ENCODE results near the gene DUSP3. TPM values are rescaled to one million over a fixed set of nuclear protein-coding genes. Genes with fewer than 3 reads are reported as not detected.

Gene DUSP3
- total and polyA plus RNA-seq, 10 of the 15 experiments (the other 5 are each of a cell fraction or from before 2014, with no cell fraction given) = 1.5 to 12.1 (median 3.8) TPM

GRCh38 chr17:43753493-43754129 lies 25.2 kb downstream of the DUSP3 start (continued):
- TF ChIP-seq, protein P1, sequence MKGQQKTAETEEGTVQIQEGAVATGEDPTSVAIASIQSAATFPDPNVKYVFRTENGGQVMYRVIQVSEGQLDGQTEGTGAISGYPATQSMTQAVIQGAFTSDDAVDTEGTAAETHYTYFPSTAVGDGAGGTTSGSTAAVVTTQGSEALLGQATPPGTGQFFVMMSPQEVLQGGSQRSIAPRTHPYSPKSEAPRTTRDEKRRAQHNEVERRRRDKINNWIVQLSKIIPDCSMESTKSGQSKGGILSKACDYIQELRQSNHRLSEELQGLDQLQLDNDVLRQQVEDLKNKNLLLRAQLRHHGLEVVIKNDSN (IDR thresholded peaks at IDR 0.05; ENCODE audit: borderline replicate concordance, extremely low read length, insufficient read depth, low read depth, low read length) = no peak
- TF ChIP-seq BHLHE40 (IDR thresholded peaks at IDR 0.05; ENCODE audit: borderline replicate concordance in 1 of 2, low read depth in 2 of 2, low read length in 1 of 2) (peak; percentile 5 to 59; a peak in 1 of 4 replicates), ZBTB4 (CRISPR knock-in tag; IDR thresholded peaks at IDR 0.05) (no peak; the same call in 1 of the 2 replicates), BMI1 (IDR thresholded peaks at IDR 0.05; ENCODE audit: borderline replicate concordance) (0 out of 2 replicates have a peak, but pooled peaks have one; percentile 23), SMARCA5 (IDR thresholded peaks at IDR 0.05) (no peak), CREB1 (IDR thresholded peaks at IDR 0.05; ENCODE audit: low read depth) (peak; percentile 57), RAD21 (IDR thresholded peaks at IDR 0.05; ENCODE audit: insufficient read depth, low read depth, low read length) (no peak), EP300 (IDR thresholded peaks at IDR 0.05; ENCODE audit: borderline replicate concordance in 1 of 2, control insufficient read depth in 1 of 2, low read depth in 2 of 2, low read length in 2 of 2) (peak in 1 of 2 experiments; percentile 77; a peak in 1 of 4 replicates), PAX5 (IDR thresholded peaks at IDR 0.05; ENCODE audit: borderline replicate concordance, low read depth, low read length) (no peak), IRF4 (IDR thresholded peaks at IDR 0.05; ENCODE audit: low read depth, low read length) (no peak), SIN3A (IDR thresholded peaks at IDR 0.05; ENCODE audit: low read depth, low read length) (no peak), IRF5 (IDR thresholded peaks at IDR 0.05; ENCODE audit: borderline replicate concordance) (no peak)
- TF ChIP-seq, protein P2, sequence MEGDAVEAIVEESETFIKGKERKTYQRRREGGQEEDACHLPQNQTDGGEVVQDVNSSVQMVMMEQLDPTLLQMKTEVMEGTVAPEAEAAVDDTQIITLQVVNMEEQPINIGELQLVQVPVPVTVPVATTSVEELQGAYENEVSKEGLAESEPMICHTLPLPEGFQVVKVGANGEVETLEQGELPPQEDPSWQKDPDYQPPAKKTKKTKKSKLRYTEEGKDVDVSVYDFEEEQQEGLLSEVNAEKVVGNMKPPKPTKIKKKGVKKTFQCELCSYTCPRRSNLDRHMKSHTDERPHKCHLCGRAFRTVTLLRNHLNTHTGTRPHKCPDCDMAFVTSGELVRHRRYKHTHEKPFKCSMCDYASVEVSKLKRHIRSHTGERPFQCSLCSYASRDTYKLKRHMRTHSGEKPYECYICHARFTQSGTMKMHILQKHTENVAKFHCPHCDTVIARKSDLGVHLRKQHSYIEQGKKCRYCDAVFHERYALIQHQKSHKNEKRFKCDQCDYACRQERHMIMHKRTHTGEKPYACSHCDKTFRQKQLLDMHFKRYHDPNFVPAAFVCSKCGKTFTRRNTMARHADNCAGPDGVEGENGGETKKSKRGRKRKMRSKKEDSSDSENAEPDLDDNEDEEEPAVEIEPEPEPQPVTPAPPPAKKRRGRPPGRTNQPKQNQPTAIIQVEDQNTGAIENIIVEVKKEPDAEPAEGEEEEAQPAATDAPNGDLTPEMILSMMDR (IDR thresholded peaks at IDR 0.05 in 2 of 3, conservative IDR thresholded peaks at IDR 0.05 in 1 of 3; ENCODE audit: control insufficient read depth in 2 of 3, extremely low read depth in 1 of 3, insufficient read depth in 1 of 3, low read depth in 3 of 3, low read length in 3 of 3) = 0 out of 6 replicates have a peak, but pooled peaks of 1 of the 3 experiments have one; percentile 4
